ENCODE data around the gene NOTCH4. TPM values are rescaled to one million over a fixed set of nuclear protein-coding genes. Genes with fewer than 3 reads are reported as not detected.
A peak's percentile ranks its signal among the peaks of the same experiment; 100 is the strongest.

Gene NOTCH4
- total and polyA plus RNA-seq, 9 of the 15 experiments (the other 6 are each of a cell fraction or from before 2014, with no cell fraction given) = 0.24 to 4.3 (median 1.7) TPM

DNA sequence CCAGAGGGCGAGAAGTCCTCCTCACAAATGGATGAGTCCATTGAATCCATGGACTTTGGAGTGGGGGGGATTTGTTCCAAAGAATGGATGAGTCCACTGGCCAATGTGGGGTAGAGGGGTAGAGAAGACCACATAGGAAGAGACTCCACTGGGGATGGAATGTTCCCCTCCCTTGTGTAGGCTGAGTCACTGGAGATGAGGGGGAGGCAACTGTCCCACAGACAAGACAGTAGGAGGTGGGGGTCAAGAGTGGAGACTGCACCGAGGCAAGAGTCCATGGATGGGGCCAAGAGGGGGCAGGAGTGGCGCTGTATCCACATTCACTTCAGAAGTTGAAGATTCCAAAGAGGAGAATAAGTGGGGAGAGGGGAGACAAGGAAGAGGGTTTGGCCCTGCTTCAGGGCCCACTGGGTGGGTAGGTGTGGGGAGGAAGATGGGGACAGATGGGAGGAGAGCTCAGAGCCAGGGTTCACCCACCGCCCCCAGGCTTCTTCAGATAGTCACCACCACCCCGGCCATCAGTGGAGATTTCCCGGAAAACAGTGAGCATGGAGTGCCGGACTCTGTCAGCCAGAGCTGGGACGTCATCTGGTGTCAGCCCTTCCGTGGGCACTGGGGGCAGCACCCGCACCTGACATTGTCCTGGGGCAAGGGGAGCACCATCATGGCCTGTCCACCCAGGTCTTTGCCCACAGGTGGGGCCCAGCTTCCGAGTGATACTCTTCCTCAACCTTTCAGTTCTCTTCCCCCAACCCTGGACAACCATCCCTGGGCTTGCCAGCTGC is 54.9 kb downstream of the NOTCH4 start (continued):
- TF ChIP-seq RBFOX2 (IDR thresholded peaks at IDR 0.05; ENCODE audit: low read depth, low read length) (peak; percentile 60), RBBP5 (IDR thresholded peaks at IDR 0.05; ENCODE audit: borderline replicate concordance, insufficient read depth, low read length, poor library complexity, severe bottlenecking) (no peak), PML (IDR thresholded peaks at IDR 0.05; ENCODE audit: low read length) (no peak), NCOA4 (IDR thresholded peaks at IDR 0.05; ENCODE audit: partially characterized antibody) (no peak), KHSRP (IDR thresholded peaks at IDR 0.05) (no peak), AFF1 (IDR thresholded peaks at IDR 0.05; ENCODE audit: low read depth in 1 of 2, partially characterized antibody in 2 of 2) (no peak), ZNF407 (IDR thresholded peaks at IDR 0.05; ENCODE audit: low read depth) (no peak), FOXP1 (CRISPR knock-in tag; IDR thresholded peaks at IDR 0.05) (no peak), ZNF57 (CRISPR knock-in tag; IDR thresholded peaks at IDR 0.05) (0 out of 2 replicates have a peak, but pooled peaks have one; percentile 9), ZNF316 (IDR thresholded peaks at IDR 0.05) (no peak), RAD51 (IDR thresholded peaks at IDR 0.05; ENCODE audit: borderline replicate concordance, low read depth) (no peak), NELFE (IDR thresholded peaks at IDR 0.05; ENCODE audit: insufficient read depth, insufficient read length) (no peak), SAFB2 (IDR thresholded peaks at IDR 0.05; ENCODE audit: borderline replicate concordance, low read depth, low read length, severe bottlenecking) (no peak), RNF2 (IDR thresholded peaks at IDR 0.05) (no peak), CHD4 (IDR thresholded peaks at IDR 0.05; ENCODE audit: insufficient read depth, insufficient replicate concordance, low read depth, low read length, poor library complexity, severe bottlenecking) (no peak), XRCC3 (IDR thresholded peaks at IDR 0.05) (no peak), HDAC2 (IDR thresholded peaks at IDR 0.05) (no peak)

Measured in K562 (cell line).